ENCODE measurements around the gene SPEN.
A peak's percentile ranks its signal among the peaks of the same experiment; 100 is the strongest.

The SPEN gene

GRCh38 chr1:15934211-15935055 is 86.9 kb downstream of the SPEN start:
- no peak for DNase-seq (ENCODE audit: low read depth, low spot score)

- no peak for DNase-seq (ENCODE audit: low read depth, low spot score)
Measured at GRCh38 chr1:15935056-15935950, 87.8 kb downstream of the SPEN start.

GRCh38 chr1:15936025-15936424 is 88.5 kb downstream of the SPEN start:
- DNase-seq (ENCODE audit: low read depth, low spot score) = no peak

GRCh38 chr1:15937146-15937545 is 89.6 kb downstream of the SPEN start:
- no peak for DNase-seq (ENCODE audit: low read depth, low spot score)

GRCh38 chr1:15937706-15938168 is 90.2 kb downstream of the SPEN start:
- DNase-seq (ENCODE audit: low read depth, low spot score) = peak; percentile 77

- DNase-seq (ENCODE audit: low read depth, low spot score) = no peak
Measured at GRCh38 chr1:15938628-15939161, 91.2 kb downstream of the SPEN start.

GRCh38 chr1:15939181-15940109 is 91.9 kb downstream of the SPEN start:
- DNase-seq (ENCODE audit: low read depth, low spot score) = no peak

GRCh38 chr1:15940110-15941043 is 92.9 kb downstream of the SPEN start:
- no peak for DNase-seq (ENCODE audit: low read depth, low spot score)

GRCh38 chr1:15941044-15941840 is 93.7 kb downstream of the SPEN start:
- DNase-seq (ENCODE audit: low read depth, low spot score) = no peak

- DNase-seq (ENCODE audit: low read depth, low spot score) = no peak
Measured at GRCh38 chr1:15941899-15942660, 94.6 kb downstream of the SPEN start.

- DNase-seq (ENCODE audit: low read depth, low spot score) = no peak
Measured at GRCh38 chr1:15942661-15943327, 95.3 kb downstream of the SPEN start.

GRCh38 chr1:15943328-15943991 is 96.0 kb downstream of the SPEN start:
- no peak for DNase-seq (ENCODE audit: low read depth, low spot score)

- DNase-seq (ENCODE audit: low read depth, low spot score) = no peak
Measured at GRCh38 chr1:15943992-15944307, 96.4 kb downstream of the SPEN start.

- no peak for DNase-seq (ENCODE audit: low read depth, low spot score)
Measured at GRCh38 chr1:15944308-15945010, 97.0 kb downstream of the SPEN start.

GRCh38 chr1:15945011-15945831 is 97.7 kb downstream of the SPEN start:
- no peak for DNase-seq (ENCODE audit: low read depth, low spot score)
